Sigmoid colon (tissue), 7 donors: ENCODE results near the gene CRTC1. TPM values are rescaled to one million over a fixed set of nuclear protein-coding genes. Genes with fewer than 3 reads are reported as not detected.

Experiments
- DNase-seq: peaks from one replicate; pipeline ENCODE4 v3.0.0-alpha.2; 2019
- H3K27ac ChIP-seq, 4 donors: fragments of 200-600 bp; sonication (generic); one replicate each; pipeline ENCODE4 v1.5.1; 2016 to 2019; ENCODE audit warnings: mild to moderate bottlenecking in 1 of 4
- H3K27me3 ChIP-seq, 3 donors: fragments of 200-600 bp; sonication (generic); one replicate each; pipeline ENCODE4 v1.5.1; 2019; ENCODE audit warnings: mild to moderate bottlenecking in 1 of 3
- H3K36me3 ChIP-seq, 4 donors: fragments of 200-600 bp; sonication (generic); one replicate each; pipeline ENCODE4 v1.5.1; 2016 to 2019
- H3K4me1 ChIP-seq, 4 donors: fragments of 200-600 bp; sonication (generic); one replicate each; pipeline ENCODE4 v1.5.1; 2017 to 2019
- H3K4me3 ChIP-seq, 4 donors: fragments of 200-600 bp; sonication (generic); one replicate each; pipeline ENCODE4 v1.5.1; 2017 to 2019; ENCODE audit warnings: mild to moderate bottlenecking in 2 of 4, moderate library complexity in 1 of 4
- H3K9me3 ChIP-seq, 4 donors: fragments of 200-600 bp in 3 of 4; sonication (generic) in 3 of 4; one replicate each; pipeline versions ENCODE4 v1.5.1 to v1.6.1; 2013 to 2019
- EP300 ChIP-seq, 4 donors: sonication (generic); formaldehyde crosslinking; IDR thresholded peaks; one replicate each; pipeline ENCODE4 v1.6.1; 2017; ENCODE audit warnings: antibody characterized with exemption in 4 of 4
- POLR2A ChIP-seq, 2 donors: fragments of 450-650 bp; IDR thresholded peaks; one replicate each; pipeline ENCODE4 v1.6.1; 2016; ENCODE audit warnings: antibody characterized with exemption in 2 of 2, mild to moderate bottlenecking in 2 of 2, moderate library complexity in 2 of 2
- POLR2AphosphoS5 ChIP-seq, 4 donors: sonication (generic); formaldehyde crosslinking; IDR thresholded peaks; one replicate each; pipeline ENCODE4 v1.6.1; 2017; ENCODE audit warnings: antibody characterized with exemption in 4 of 4
- WGBS, 2 donors: extraction: QIAGEN DNeasy Blood & Tissue Kit; methylation state at CpG; one replicate each; pipeline ENCODE4 v1.1.7; 2013; 5-methylcytosine and 5-hydroxymethylcytosine counted together
- intact Hi-C: fragments of 100-400 bp; cut with DNase I; formaldehyde crosslinking; loops from one replicate; pipeline ENCODE4 v1.15.1; 2023
- polyA plus RNA-seq, 3 donors: library from polyadenylated mRNA; stranded (reverse); fragments of 200-250 nt; gene quantifications; one replicate each; pipeline ENCODE4 v1.2.3, GENCODE V29; 2013
- total RNA-seq, 4 donors: library from RNA; depleted of rRNA; stranded (reverse); fragments of >200 nt; gene quantifications; one replicate each; pipeline ENCODE4 v1.1.0, GENCODE V29; 2016
- TF ChIP-seq, protein P1 (sequence below), 4 experiments: fragments of 450-650 bp in 3 of 4; fragments of 200-600 bp in 1 of 4; IDR thresholded peaks; one replicate each; pipeline ENCODE4 v1.5.1; 2016 to 2019; ENCODE audit warnings: antibody characterized with exemption in 4 of 4, mild to moderate bottlenecking in 3 of 4, moderate library complexity in 2 of 4
- donor health status: healthy with polysubstance abuse.
- donor health status: Bipolar disorder and iron deficiency.
- donor health status: healthy.

The CRTC1 gene
- total and polyA plus RNA-seq, 7 donors: 2.5 to 8.9 (median 3.6) TPM

DNA sequence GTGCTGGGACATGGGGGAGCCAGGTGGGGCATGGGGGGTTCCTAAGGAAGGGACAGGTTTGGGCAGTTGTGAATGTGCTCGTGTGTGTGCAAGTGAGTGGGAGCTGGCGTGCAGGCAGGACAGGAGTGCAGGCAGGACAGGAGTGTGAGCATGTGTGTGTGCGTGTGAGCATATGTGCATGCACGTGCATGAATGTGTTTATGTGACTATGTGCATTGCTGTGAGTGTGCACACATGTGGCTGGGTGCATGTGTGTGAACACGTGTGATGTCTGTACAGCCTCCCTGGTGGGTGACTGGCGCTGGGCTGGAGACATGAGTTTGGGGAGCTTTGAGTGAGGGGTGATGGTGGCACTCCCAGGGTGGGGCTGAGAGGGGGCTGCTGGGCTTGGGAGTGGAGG lies 33.4 kb downstream of the CRTC1 start:
- no peaks in the 10 kb centered on the region for H3K27me3 ChIP-seq
- no peak for DNase-seq
- no peak overlapping the region for H3K27ac ChIP-seq
- H3K4me1 ChIP-seq: peaks cover 0 to 8% (median 0%) of the 10 kb centered on the region in 4 donors
- 92 to 93% methylated on average over 6 of the region's 6 CpGs for WGBS, 2 donors
- H3K36me3 ChIP-seq: no peaks in the 10 kb centered on the region
- intact Hi-C loops: loop anchor here (10.0 kb wide), 1 partner anchor 128 kb away; no protein-coding TSS in a partner anchor
- no peak overlapping the region for H3K4me3 ChIP-seq
- no peaks in the 10 kb centered on the region for H3K9me3 ChIP-seq
- TF ChIP-seq POLR2A (IDR thresholded peaks at IDR 0.05) (no peak), POLR2AphosphoS5 (IDR thresholded peaks at IDR 0.05) (no peak), EP300 (IDR thresholded peaks at IDR 0.05) (no peak)
- TF ChIP-seq, protein P1, sequence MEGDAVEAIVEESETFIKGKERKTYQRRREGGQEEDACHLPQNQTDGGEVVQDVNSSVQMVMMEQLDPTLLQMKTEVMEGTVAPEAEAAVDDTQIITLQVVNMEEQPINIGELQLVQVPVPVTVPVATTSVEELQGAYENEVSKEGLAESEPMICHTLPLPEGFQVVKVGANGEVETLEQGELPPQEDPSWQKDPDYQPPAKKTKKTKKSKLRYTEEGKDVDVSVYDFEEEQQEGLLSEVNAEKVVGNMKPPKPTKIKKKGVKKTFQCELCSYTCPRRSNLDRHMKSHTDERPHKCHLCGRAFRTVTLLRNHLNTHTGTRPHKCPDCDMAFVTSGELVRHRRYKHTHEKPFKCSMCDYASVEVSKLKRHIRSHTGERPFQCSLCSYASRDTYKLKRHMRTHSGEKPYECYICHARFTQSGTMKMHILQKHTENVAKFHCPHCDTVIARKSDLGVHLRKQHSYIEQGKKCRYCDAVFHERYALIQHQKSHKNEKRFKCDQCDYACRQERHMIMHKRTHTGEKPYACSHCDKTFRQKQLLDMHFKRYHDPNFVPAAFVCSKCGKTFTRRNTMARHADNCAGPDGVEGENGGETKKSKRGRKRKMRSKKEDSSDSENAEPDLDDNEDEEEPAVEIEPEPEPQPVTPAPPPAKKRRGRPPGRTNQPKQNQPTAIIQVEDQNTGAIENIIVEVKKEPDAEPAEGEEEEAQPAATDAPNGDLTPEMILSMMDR (IDR thresholded peaks at IDR 0.05): no peak

DNA sequence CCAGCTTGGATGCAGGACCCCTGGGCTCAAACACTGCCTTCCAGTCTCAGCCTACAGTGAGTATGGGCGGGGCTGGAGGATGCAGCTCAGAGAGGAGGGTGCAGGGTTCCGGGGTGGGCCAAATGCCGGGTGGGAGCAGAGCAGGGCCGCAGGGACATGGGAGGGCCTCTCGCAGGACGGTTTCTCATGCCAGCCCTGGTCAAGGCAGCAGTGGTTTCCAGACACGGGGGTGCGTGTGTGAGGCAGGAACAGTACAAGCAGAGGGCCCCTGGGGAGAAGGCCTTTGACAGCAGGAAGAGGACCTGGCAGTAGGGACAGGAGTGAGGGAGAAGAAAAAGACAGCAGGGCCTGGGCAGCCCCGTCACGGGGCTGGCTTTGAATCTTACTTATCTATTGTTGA lies 34.1 kb downstream of the CRTC1 start:
- H3K36me3 ChIP-seq: peaks cover 0 to 5% (median 0%) of the 10 kb centered on the region in 4 donors
- WGBS, 2 donors: 88 to 91% methylated on average over 10 of the region's 10 CpGs
- no peak overlapping the region for H3K27ac ChIP-seq
- intact Hi-C loops: loop anchor here (10.0 kb wide), 1 partner anchor 127 kb away; no protein-coding TSS in a partner anchor
- DNase-seq: no peak
- TF ChIP-seq, protein P1 (IDR thresholded peaks at IDR 0.05): no peak
- TF ChIP-seq POLR2AphosphoS5 (IDR thresholded peaks at IDR 0.05) (no peak), POLR2A (IDR thresholded peaks at IDR 0.05) (no peak), EP300 (IDR thresholded peaks at IDR 0.05) (no peak)
- no peak overlapping the region for H3K4me3 ChIP-seq
- no peaks in the 10 kb centered on the region for H3K27me3 ChIP-seq
- H3K4me1 ChIP-seq: peaks cover 0 to 8% (median 0%) of the 10 kb centered on the region in 4 donors
- H3K9me3 ChIP-seq: no peaks in the 10 kb centered on the region

DNA sequence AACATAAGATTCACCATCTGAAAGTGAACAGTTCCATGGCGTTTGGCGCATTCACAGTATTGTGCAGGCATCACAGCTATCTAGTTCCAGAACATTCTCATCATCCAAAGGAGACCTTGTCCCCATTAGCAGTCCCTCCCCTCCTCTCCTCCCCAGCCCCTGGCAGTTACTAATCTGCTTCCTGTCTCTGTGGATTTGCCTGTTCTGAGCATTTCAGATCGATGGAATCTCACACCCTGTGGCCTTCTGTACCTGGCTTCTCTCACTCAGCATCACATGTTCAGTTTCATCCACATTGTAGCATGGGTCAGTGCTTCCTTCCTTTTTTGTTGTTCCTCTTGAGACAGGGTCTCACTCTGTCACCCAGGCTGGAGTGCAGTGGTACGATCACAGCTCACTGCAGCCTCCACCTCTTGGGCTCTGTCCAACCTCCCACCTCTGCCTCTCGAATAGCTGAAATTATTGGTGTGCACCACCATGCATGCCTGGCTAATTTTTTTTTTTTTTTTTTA lies 34.6 kb downstream of the CRTC1 start:
- H3K4me1 ChIP-seq: peaks cover 0 to 8% (median 0%) of the 10 kb centered on the region in 4 donors
- H3K36me3 ChIP-seq: peaks cover 0 to 6% (median 0%) of the 10 kb centered on the region in 4 donors
- no peak overlapping the region for H3K27ac ChIP-seq
- H3K4me3 ChIP-seq: no peak overlapping the region
- H3K27me3 ChIP-seq: no peaks in the 10 kb centered on the region
- WGBS, 2 donors: 82 to 88% methylated on average over 5 of the region's 5 CpGs
- no peak for DNase-seq
- intact Hi-C loops: loop anchor here (10.0 kb wide), 1 partner anchor 127 kb away; no protein-coding TSS in a partner anchor
- TF ChIP-seq POLR2AphosphoS5 (IDR thresholded peaks at IDR 0.05) (no peak), POLR2A (IDR thresholded peaks at IDR 0.05) (no peak), EP300 (IDR thresholded peaks at IDR 0.05) (no peak)
- TF ChIP-seq, protein P1 (IDR thresholded peaks at IDR 0.05): no peak
- no peaks in the 10 kb centered on the region for H3K9me3 ChIP-seq

DNA sequence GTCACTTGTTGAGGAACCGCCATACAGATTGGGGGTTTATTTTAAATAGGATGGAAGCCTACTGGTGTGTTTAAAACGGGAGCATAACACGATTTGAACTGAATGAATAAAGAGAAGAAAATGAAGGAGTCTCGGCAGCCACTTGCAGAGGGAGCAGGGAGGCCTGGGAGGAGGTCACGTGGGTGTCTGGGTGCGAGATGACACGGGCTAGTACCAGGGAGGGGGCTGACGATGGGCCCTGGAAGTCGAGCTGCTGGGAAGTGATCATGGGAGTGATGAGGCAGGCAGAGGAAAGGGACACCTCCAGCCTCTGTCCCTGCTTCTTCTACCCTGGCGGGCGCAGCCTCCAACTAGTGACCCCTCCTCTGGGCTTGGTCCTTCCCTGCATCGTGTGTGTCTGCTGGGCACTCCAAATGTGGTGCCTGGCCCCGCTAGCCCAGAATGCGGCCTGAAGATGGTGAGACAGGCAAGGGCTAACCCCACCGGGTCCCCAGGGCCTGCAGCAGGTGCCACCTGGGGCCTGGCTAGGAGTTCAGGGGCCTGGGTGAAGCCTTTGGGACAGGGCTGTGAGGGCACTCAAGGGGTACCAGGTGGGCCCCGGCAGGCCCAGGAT lies 35.5 kb downstream of the CRTC1 start:
- Histone ChIP-seq H3K27me3 (no peaks in the 10 kb centered on the region), H3K4me3 (no peak overlapping the region), H3K36me3 (peaks cover 0 to 6% (median 0%) of the 10 kb centered on the region in 4 donors), H3K4me1 (no peaks in the 10 kb centered on the region), H3K27ac (no peak overlapping the region), H3K9me3 (no peaks in the 10 kb centered on the region)
- intact Hi-C loops: loop anchor here (10.0 kb wide), 1 partner anchor 126 kb away; no protein-coding TSS in a partner anchor
- TF ChIP-seq, protein P1 (IDR thresholded peaks at IDR 0.05): no peak
- no peak for TF ChIP-seq POLR2AphosphoS5 (IDR thresholded peaks at IDR 0.05)
- TF ChIP-seq EP300 (IDR thresholded peaks at IDR 0.05): no peak
- no peak for TF ChIP-seq POLR2A (IDR thresholded peaks at IDR 0.05)
- 86 to 87% methylated on average over 16 of the region's 16 CpGs for WGBS, 2 donors
- DNase-seq: no peak
